ENCODE data around the gene CHRNB2. TPM values are rescaled to one million over a fixed set of nuclear protein-coding genes. Genes with fewer than 3 reads are reported as not detected.

The CHRNB2 gene
- total RNA-seq, 1 experiment from 2014 or later, result 3.2 TPM

DNA sequence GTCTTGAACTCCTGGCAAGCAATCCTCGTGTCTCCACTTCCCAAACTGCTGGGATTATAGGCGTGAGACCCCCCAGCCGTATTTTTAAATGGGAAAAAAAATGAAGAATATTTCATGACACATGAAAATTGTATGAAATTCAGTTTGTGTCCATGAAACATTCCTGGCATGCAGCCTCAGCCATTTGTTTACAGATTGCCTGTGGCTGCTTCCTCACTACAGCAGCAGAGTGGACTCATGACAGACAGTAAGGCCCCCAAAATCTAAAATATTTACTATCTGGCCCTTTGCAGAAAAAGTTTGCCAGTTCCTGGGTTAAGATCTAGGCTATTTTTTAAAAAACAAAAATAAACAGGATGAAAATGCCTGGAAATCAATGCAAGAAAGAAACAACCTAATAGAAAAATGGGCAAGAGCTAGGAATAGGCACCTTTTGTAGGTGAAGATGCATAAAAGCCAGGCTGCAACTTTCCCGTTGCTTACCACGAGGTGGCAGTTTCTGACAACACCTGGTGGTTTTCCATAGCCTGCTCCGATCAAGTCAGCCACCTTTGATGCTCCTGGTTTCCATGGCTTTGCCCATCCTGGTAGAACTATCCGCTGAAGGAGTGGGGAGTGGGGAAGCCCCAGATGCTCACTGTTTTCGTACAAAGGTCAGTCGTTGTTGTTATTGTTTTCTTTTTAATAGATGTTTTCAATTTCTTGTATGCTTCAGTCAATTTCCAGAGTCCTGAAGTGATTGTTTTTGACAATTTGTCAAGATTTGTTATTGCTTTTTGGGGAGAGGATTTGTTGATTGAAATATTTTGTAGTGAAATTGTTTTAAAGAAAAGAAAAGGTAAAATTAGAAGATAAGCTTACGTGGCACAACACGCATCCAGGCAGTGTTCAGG, 33.4 kb upstream of the CHRNB2 start:
- H3K4me1 ChIP-seq (ENCODE audit: insufficient read depth, low read length, poor library complexity, severe bottlenecking), result no peaks in the 10 kb centered on the region
- no TSS peak for BruUV-seq (replicated peaks)
- CTCF ChIA-PET, result no interaction called here
- POLR2A ChIA-PET (ENCODE audit: low non-redundant PET), result no interaction called here
- DNase-seq (ENCODE audit: low spot score), result peak; percentile 19
- H3K27ac ChIP-seq (ENCODE audit: low read depth, low read length, poor library complexity, severe bottlenecking), result no peak overlapping the region
- no peaks in the 10 kb centered on the region for H3K36me3 ChIP-seq (ENCODE audit: insufficient read depth, low read length, poor library complexity, severe bottlenecking)
- peaks cover 3% of the 10 kb centered on the region for H3K9me3 ChIP-seq (ENCODE audit: low read depth, low read length, poor library complexity, severe bottlenecking)
- no peak overlapping the region for H3K4me3 ChIP-seq (ENCODE audit: low read depth, low read length, poor library complexity, severe bottlenecking)
- TF ChIP-seq, protein P1, sequence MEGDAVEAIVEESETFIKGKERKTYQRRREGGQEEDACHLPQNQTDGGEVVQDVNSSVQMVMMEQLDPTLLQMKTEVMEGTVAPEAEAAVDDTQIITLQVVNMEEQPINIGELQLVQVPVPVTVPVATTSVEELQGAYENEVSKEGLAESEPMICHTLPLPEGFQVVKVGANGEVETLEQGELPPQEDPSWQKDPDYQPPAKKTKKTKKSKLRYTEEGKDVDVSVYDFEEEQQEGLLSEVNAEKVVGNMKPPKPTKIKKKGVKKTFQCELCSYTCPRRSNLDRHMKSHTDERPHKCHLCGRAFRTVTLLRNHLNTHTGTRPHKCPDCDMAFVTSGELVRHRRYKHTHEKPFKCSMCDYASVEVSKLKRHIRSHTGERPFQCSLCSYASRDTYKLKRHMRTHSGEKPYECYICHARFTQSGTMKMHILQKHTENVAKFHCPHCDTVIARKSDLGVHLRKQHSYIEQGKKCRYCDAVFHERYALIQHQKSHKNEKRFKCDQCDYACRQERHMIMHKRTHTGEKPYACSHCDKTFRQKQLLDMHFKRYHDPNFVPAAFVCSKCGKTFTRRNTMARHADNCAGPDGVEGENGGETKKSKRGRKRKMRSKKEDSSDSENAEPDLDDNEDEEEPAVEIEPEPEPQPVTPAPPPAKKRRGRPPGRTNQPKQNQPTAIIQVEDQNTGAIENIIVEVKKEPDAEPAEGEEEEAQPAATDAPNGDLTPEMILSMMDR (conservative IDR thresholded peaks at IDR 0.05; ENCODE audit: low read depth, low read length), result peak; percentile 60
- no peak for TF ChIP-seq EZH2 (IDR thresholded peaks at IDR 0.05; ENCODE audit: borderline replicate concordance, low read depth, low read length, poor library complexity, severe bottlenecking)
- H3K27me3 ChIP-seq (replicated peaks; ENCODE audit: insufficient read depth, low read depth, low read length, poor library complexity), result no peaks in the 10 kb centered on the region
- intact Hi-C loops (cut with micrococcal nuclease; ENCODE audit: unreplicated experiment), result no loop called here

DNA sequence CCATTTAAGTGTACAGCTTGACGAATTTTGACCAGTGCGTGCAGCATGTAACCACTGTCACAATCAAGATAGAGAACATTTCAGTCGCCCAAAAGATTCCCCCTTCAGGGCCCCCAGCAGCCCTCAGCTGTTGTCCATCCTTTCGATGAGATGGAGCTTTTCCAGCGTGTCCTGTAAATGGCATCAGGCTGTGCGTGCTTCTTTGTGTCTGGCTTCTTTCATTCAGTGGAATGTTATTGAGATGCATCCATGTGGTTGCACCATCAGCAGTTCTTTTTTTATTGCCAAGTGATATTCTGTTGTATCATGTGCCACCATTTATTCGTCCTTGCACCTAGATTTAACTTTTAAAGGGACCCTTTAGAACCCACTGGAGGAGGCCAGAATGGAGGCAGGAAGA, 31.0 kb upstream of the CHRNB2 start:
- Histone ChIP-seq H3K36me3 (ENCODE audit: insufficient read depth, low read length, poor library complexity, severe bottlenecking) (no peaks in the 10 kb centered on the region), H3K27me3 (replicated peaks; ENCODE audit: insufficient read depth, low read depth, low read length, poor library complexity) (no peaks in the 10 kb centered on the region), H3K4me1 (ENCODE audit: insufficient read depth, low read length, poor library complexity, severe bottlenecking) (no peaks in the 10 kb centered on the region), H3K4me3 (ENCODE audit: low read depth, low read length, poor library complexity, severe bottlenecking) (no peak overlapping the region), H3K27ac (ENCODE audit: low read depth, low read length, poor library complexity, severe bottlenecking) (no peak overlapping the region), H3K9me3 (ENCODE audit: low read depth, low read length, poor library complexity, severe bottlenecking) (peaks cover 3% of the 10 kb centered on the region)
- TF ChIP-seq EZH2 (IDR thresholded peaks at IDR 0.05; ENCODE audit: borderline replicate concordance, low read depth, low read length, poor library complexity, severe bottlenecking), result no peak
- TF ChIP-seq, protein P1 (conservative IDR thresholded peaks at IDR 0.05; ENCODE audit: low read depth, low read length), result no peak
- no peak for DNase-seq (ENCODE audit: low spot score)
- ChIA-PET CTCF (no interaction called here), POLR2A (ENCODE audit: low non-redundant PET) (no interaction called here)
- BruUV-seq (replicated peaks), result no TSS peak
- intact Hi-C loops (cut with micrococcal nuclease; ENCODE audit: unreplicated experiment), result no loop called here

DNA sequence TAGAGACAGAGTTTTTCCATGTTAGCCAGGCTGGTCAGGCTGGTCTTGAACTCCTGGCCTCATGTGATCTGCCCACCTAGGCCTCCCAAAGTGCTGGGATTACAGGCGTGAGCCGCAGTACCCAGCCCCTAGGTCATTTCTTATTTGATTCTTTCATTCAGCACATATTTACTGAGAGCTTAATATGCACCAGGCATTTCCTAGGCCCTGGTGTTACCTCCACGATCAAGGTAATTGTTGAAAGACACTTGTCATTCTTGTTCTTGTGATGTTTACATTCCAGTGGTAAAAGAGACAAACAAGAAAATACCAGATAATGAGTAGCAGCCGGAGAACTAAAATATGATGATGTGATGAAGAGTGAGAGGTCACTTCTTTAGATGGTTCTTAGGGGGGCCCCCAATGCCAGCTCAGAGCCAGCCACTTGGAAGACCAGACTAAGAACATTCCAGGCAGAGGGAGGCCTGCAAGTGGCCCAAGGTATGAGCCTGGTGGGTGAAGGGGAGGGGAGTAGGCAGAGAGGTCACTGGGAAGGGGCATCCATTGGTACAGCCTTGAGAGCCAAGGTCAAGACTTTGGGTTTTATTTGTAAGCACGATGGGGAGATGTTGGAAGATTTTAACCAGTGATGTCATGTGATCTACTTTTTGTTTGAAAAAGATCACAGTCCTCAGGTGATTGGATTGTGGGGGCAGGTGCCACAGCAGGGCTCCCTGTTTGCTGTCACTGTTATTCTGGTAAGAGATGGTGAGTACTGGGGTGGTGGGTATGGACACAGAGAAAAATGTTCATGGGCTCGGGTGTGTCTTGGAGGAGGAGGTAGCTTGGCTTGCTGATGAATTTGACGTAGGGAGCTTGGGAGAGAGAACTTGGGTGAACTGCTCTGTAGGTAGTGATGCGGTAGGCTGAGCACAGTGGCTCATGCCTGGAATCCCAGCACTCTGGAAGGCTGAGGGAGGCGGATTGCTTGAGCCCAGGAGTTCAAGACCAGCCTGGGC, 27.8 kb upstream of the CHRNB2 start:
- Histone ChIP-seq H3K27ac (ENCODE audit: low read depth, low read length, poor library complexity, severe bottlenecking) (no peak overlapping the region), H3K9me3 (ENCODE audit: low read depth, low read length, poor library complexity, severe bottlenecking) (peaks cover 3% of the 10 kb centered on the region), H3K4me1 (ENCODE audit: insufficient read depth, low read length, poor library complexity, severe bottlenecking) (no peaks in the 10 kb centered on the region), H3K36me3 (ENCODE audit: insufficient read depth, low read length, poor library complexity, severe bottlenecking) (no peaks in the 10 kb centered on the region), H3K4me3 (ENCODE audit: low read depth, low read length, poor library complexity, severe bottlenecking) (no peak overlapping the region), H3K27me3 (replicated peaks; ENCODE audit: insufficient read depth, low read depth, low read length, poor library complexity) (peaks cover 3% of the 10 kb centered on the region)
- ChIA-PET CTCF (no interaction called here), POLR2A (ENCODE audit: low non-redundant PET) (no interaction called here)
- TF ChIP-seq EZH2 (IDR thresholded peaks at IDR 0.05; ENCODE audit: borderline replicate concordance, low read depth, low read length, poor library complexity, severe bottlenecking), result no peak
- TF ChIP-seq, protein P1 (conservative IDR thresholded peaks at IDR 0.05; ENCODE audit: low read depth, low read length), result no peak
- no peak for DNase-seq (ENCODE audit: low spot score)
- BruUV-seq (replicated peaks), result no TSS peak
- intact Hi-C loops (cut with micrococcal nuclease; ENCODE audit: unreplicated experiment), result no loop called here

Measured in A673 (cell line).